ENCODE data around the gene TPRG1L.
"Not testable (repeated sequence)": the region's sequence is repeated elsewhere in the genome, so short reads cannot be mapped to it uniquely, and the experiment has no call there.

DNA sequence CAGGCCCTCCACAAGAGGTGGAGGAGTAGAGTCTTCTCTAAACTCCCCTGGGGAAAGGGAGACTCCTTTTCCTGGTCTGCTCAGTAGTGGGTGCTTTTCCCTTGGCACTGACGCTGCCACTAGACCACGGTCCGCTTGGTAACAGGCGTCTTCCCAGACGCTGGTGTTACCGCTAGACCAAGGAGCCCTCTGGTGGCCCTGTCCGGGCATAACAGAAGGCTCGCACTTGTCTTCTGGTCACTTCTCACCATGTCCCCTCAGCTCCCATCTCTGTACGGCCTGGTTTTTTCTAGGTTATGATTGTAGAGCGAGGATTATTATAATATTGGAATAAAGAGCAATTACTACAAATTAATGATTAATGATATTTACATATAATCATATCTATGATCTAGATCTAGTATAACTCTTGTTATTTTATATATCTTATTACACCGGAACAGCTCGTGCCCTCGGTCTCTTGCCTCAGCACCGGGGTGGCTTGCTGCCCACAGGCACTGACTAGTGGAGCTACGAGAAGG, 3.6 kb upstream of the TPRG1L start:
- TF ChIP-seq EZH2 (IDR thresholded peaks at IDR 0.05; ENCODE audit: insufficient read depth, low read length): not testable (repeated sequence)
- TF ChIP-seq, protein P1, sequence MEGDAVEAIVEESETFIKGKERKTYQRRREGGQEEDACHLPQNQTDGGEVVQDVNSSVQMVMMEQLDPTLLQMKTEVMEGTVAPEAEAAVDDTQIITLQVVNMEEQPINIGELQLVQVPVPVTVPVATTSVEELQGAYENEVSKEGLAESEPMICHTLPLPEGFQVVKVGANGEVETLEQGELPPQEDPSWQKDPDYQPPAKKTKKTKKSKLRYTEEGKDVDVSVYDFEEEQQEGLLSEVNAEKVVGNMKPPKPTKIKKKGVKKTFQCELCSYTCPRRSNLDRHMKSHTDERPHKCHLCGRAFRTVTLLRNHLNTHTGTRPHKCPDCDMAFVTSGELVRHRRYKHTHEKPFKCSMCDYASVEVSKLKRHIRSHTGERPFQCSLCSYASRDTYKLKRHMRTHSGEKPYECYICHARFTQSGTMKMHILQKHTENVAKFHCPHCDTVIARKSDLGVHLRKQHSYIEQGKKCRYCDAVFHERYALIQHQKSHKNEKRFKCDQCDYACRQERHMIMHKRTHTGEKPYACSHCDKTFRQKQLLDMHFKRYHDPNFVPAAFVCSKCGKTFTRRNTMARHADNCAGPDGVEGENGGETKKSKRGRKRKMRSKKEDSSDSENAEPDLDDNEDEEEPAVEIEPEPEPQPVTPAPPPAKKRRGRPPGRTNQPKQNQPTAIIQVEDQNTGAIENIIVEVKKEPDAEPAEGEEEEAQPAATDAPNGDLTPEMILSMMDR (IDR thresholded peaks at IDR 0.05; ENCODE audit: insufficient read depth, low read depth, low read length): peak; percentile 47
